ENCODE data around the gene DIP2C. TPM values are rescaled to one million over a fixed set of nuclear protein-coding genes. Genes with fewer than 3 reads are reported as not detected.

DIP2C gene
- polyA plus RNA-seq, 1 of the 3 experiments (the other 2 are of a cell fraction), result 8.7 TPM

- DNase-seq, result no peak
- H3K9me2 ChIP-seq, result no peaks in the 10 kb centered on the region
- H3K79me2 ChIP-seq (ENCODE audit: insufficient read depth), result no peaks in the 10 kb centered on the region
- peaks cover 4% of the 10 kb centered on the region; the same call in 1 of the 2 replicates for H3K27me3 ChIP-seq (ENCODE audit: insufficient read depth)
- 40% methylated on average over 9 of the region's 9 CpGs for WGBS (ENCODE audit: low lambda C conversion rate)
- H3K4me2 ChIP-seq, result no peak overlapping the region
- no peaks in the 10 kb centered on the region for H4K20me1 ChIP-seq (ENCODE audit: insufficient read depth)
- no peak overlapping the region for H3K27ac ChIP-seq (ENCODE audit: low read depth in 2 of 2, low read length in 1 of 2)
- no peak for TF ChIP-seq FOXJ3 (CRISPR knock-in tag; IDR thresholded peaks at IDR 0.05)
- TF ChIP-seq USF2 (IDR thresholded peaks at IDR 0.05; ENCODE audit: borderline replicate concordance, low read depth, low read length), result no peak
- TF ChIP-seq REST (IDR thresholded peaks at IDR 0.05; ENCODE audit: low read depth, low read length), result no peak
- no peak for TF ChIP-seq YY1 (IDR thresholded peaks at IDR 0.05; ENCODE audit: low read depth)
- no peak for TF ChIP-seq FOXM1 (IDR thresholded peaks at IDR 0.05; ENCODE audit: low read depth)
- no peak for TF ChIP-seq GATA2 (CRISPR knock-in tag; IDR thresholded peaks at IDR 0.05)
- no peak for TF ChIP-seq RAD21 (IDR thresholded peaks at IDR 0.05; ENCODE audit: low read length)
- TF ChIP-seq MXI1 (IDR thresholded peaks at IDR 0.05; ENCODE audit: low read depth, low read length), result no peak
- TF ChIP-seq RFX5 (IDR thresholded peaks at IDR 0.05; ENCODE audit: low read length), result no peak
- no peak for TF ChIP-seq EZH2phosphoT487 (IDR thresholded peaks at IDR 0.05; ENCODE audit: borderline replicate concordance, low read depth)
- no peak for TF ChIP-seq ZBTB33 (IDR thresholded peaks at IDR 0.05; ENCODE audit: borderline replicate concordance, low read depth)
- no peak for TF ChIP-seq EP300 (IDR thresholded peaks at IDR 0.05; ENCODE audit: borderline replicate concordance in 1 of 2, low read depth in 1 of 2, low read length in 1 of 2)
- no peak for TF ChIP-seq RXRA (IDR thresholded peaks at IDR 0.05; ENCODE audit: borderline replicate concordance, low read depth)
- TF ChIP-seq CHD2 (IDR thresholded peaks at IDR 0.05; ENCODE audit: low read length, partially characterized antibody), result no peak
- no peak for TF ChIP-seq SIN3A (IDR thresholded peaks at IDR 0.05; ENCODE audit: borderline replicate concordance, low read depth, low read length)
- no peak for TF ChIP-seq GABPA (IDR thresholded peaks at IDR 0.05; ENCODE audit: low read depth)
- TF ChIP-seq CTCF (IDR thresholded peaks at IDR 0.05), result no peak
- no peak for TF ChIP-seq TCF12 (IDR thresholded peaks at IDR 0.05)
- no peak for TF ChIP-seq NRF1 (IDR thresholded peaks at IDR 0.05; ENCODE audit: low read depth, low read length)
- TF ChIP-seq MAX (IDR thresholded peaks at IDR 0.05; ENCODE audit: low read depth), result no peak
- H3K36me3 ChIP-seq (replicated peaks in 1 of 2; ENCODE audit: control insufficient read depth in 1 of 2, insufficient read depth in 2 of 2, low read length in 1 of 2), result no peaks in the 10 kb centered on the region
- CTCF ChIA-PET, result no interaction called here
- H3K4me3 ChIP-seq (ENCODE audit: low read depth in 2 of 2, low read length in 1 of 2), result no peak overlapping the region
- POLR2A ChIA-PET, result no interaction called here
- no peak overlapping the region for H3K9ac ChIP-seq
- no peaks in the 10 kb centered on the region for H3K9me3 ChIP-seq
- no peak overlapping the region for H2AFZ ChIP-seq (ENCODE audit: low read depth)
- H3K4me1 ChIP-seq (ENCODE audit: control insufficient read depth in 1 of 2, insufficient read depth in 2 of 2, low read depth in 1 of 2, low read length in 1 of 2), result no peaks in the 10 kb centered on the region; a peak in 1 of 4 replicates
- no peaks in the 10 kb centered on the region for H3F3A ChIP-seq (replicated peaks; ENCODE audit: insufficient read depth)
Observed at GRCh38 chr10:733086-733485, 43.6 kb upstream of the DIP2C start.
